ENCODE measurements around the gene PPP1R1A.

The PPP1R1A gene

DNA sequence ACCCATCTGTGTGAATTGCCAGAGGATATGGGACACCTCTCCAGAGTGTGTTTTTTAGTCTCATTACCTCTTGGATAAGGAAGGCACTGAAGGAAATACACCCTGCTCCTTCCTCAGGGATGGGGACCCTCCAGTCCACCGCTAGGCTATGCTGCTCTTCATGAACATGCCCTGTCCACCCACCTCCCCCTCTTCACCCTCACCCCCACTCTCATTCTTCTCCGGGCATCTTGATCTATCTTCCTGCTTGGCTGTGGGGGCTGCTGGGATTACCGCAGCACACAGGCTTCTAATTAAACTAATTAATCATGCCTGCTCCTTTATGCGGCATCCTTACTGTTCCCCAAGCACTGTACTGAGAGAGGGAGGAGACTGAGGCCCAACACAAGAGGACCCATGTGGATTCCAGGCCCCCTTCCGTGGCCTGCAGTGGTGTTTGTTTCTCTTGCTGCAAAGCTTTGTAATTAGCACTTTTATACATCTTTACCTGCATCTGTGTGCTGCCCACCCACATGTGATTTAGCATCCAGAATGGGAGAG lies 46.6 kb downstream of the PPP1R1A start:
- H3K9me3 ChIP-seq (replicated peaks in 1 of 2; ENCODE audit: control insufficient read depth in 2 of 2, insufficient read depth in 1 of 2, low read depth in 1 of 2, low read length in 2 of 2): no peaks in the 10 kb centered on the region

DNA sequence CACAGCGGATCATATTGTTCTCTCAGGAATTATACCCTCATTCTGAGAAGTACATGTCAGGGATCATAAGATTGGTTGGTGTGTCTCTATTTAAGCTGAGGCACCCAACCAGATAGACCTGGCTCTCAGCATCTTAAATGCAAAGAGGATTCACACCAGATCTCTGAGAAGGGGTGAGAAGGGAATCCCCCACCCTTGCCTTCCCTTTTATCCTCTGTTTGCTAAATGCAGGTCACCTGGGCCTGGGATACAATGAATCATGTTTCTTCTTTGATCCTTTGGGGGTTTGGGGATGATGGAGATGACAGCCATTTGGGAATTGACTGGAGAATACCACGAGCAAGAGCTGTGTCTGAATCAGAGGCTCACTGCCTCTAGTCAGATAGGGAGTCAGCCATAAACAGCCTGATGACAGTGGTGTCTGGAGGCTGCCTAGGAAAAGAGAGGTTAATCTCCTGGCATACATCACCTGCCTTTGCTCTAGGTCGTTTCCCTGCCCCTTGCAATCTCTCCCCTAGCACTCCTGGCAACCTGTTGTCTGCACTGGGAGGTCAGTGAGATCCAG lies 50.2 kb downstream of the PPP1R1A start:
- Histone ChIP-seq H3K27me3 (ENCODE audit: control insufficient read depth in 3 of 3, insufficient read depth in 3 of 3, low read depth in 1 of 3, low read length in 3 of 3) (peaks cover 0 to 21% (median 3%) of the 10 kb centered on the region in 3 experiments), H3K4ac (ENCODE audit: low read length) (no peak overlapping the region), H2BK5ac (ENCODE audit: low read length) (no peak overlapping the region), H2BK12ac (ENCODE audit: low read length) (no peak overlapping the region), H3K14ac (ENCODE audit: low read length) (no peak overlapping the region), H3K18ac (ENCODE audit: low read length) (no peak overlapping the region), H3K36me3 (replicated peaks in 1 of 2; ENCODE audit: control insufficient read depth in 2 of 2, insufficient read depth in 2 of 2, low read length in 2 of 2) (no peaks in the 10 kb centered on the region), H2BK15ac (ENCODE audit: low read length) (no peak overlapping the region), H2AK5ac (ENCODE audit: low read depth, low read length) (no peak overlapping the region), H2AFZ (ENCODE audit: low read length) (no peak overlapping the region), H2BK120ac (ENCODE audit: low read depth, low read length) (no peak overlapping the region), H3K79me1 (ENCODE audit: low read depth, low read length) (no peaks in the 10 kb centered on the region), H3K23ac (ENCODE audit: low read depth, low read length, poor library complexity) (no peak overlapping the region), H4K8ac (ENCODE audit: low read depth, low read length) (no peak overlapping the region), H3K9me3 (replicated peaks in 1 of 2; ENCODE audit: control insufficient read depth in 2 of 2, insufficient read depth in 1 of 2, low read depth in 1 of 2, low read length in 2 of 2) (no peaks in the 10 kb centered on the region), H4K91ac (ENCODE audit: low read depth, low read length, poor library complexity) (no peak overlapping the region), H3K9ac (ENCODE audit: low read depth, low read length, poor library complexity) (no peak overlapping the region), H3K4me3 (ENCODE audit: low read length in 2 of 2) (no peak overlapping the region), H3K4me2 (ENCODE audit: insufficient read depth, low read length, poor library complexity, severe bottlenecking) (no peak overlapping the region), H3K27ac (replicated peaks; ENCODE audit: low read length) (no peak overlapping the region), H3K4me1 (ENCODE audit: control insufficient read depth in 2 of 2, insufficient read depth in 1 of 2, low read depth in 1 of 2, low read length in 2 of 2) (peaks cover 0 to 2% of the 10 kb centered on the region in 2 donors)
- no CpG with 5 or more reads among the region's 3 CpGs for WGBS, 2 donors (ENCODE audit: extremely low coverage in 2 of 2, insufficient read length in 2 of 2, insufficient replicate concordance in 1 of 2)
- no peak for DNase-seq (ENCODE audit: low spot score)

More for the DNA sequence above, 46.6 kb downstream of the PPP1R1A start:
- H3K79me1 ChIP-seq (ENCODE audit: low read depth, low read length): no peaks in the 10 kb centered on the region
- WGBS, 2 donors (ENCODE audit: extremely low coverage in 2 of 2, insufficient read length in 2 of 2, insufficient replicate concordance in 1 of 2): no CpG with 5 or more reads among the region's 5 CpGs
- H3K9ac ChIP-seq (ENCODE audit: low read depth, low read length, poor library complexity): no peak overlapping the region
- no peak overlapping the region for H2AFZ ChIP-seq (ENCODE audit: low read length)
- H3K27ac ChIP-seq (replicated peaks; ENCODE audit: low read length): no peak overlapping the region
- peaks cover 0 to 36% (median 3%) of the 10 kb centered on the region in 3 experiments for H3K27me3 ChIP-seq (ENCODE audit: control insufficient read depth in 3 of 3, insufficient read depth in 3 of 3, low read depth in 1 of 3, low read length in 3 of 3)
- no peak for DNase-seq (ENCODE audit: low spot score)
- H2BK5ac ChIP-seq (ENCODE audit: low read length): no peak overlapping the region
- H3K18ac ChIP-seq (ENCODE audit: low read length): no peak overlapping the region
- no peak overlapping the region for H3K23ac ChIP-seq (ENCODE audit: low read depth, low read length, poor library complexity)
- H2BK12ac ChIP-seq (ENCODE audit: low read length): no peak overlapping the region
- H2BK120ac ChIP-seq (ENCODE audit: low read depth, low read length): no peak overlapping the region
- H3K4ac ChIP-seq (ENCODE audit: low read length): no peak overlapping the region
- H2BK15ac ChIP-seq (ENCODE audit: low read length): no peak overlapping the region
- no peak overlapping the region for H2AK5ac ChIP-seq (ENCODE audit: low read depth, low read length)
- H3K36me3 ChIP-seq (replicated peaks in 1 of 2; ENCODE audit: control insufficient read depth in 2 of 2, insufficient read depth in 2 of 2, low read length in 2 of 2): no peaks in the 10 kb centered on the region
- H3K4me2 ChIP-seq (ENCODE audit: insufficient read depth, low read length, poor library complexity, severe bottlenecking): no peak overlapping the region
- no peak overlapping the region for H3K4me3 ChIP-seq (ENCODE audit: low read length in 2 of 2)
- H4K8ac ChIP-seq (ENCODE audit: low read depth, low read length): no peak overlapping the region
- H4K91ac ChIP-seq (ENCODE audit: low read depth, low read length, poor library complexity): no peak overlapping the region
- peaks cover 0 to 2% of the 10 kb centered on the region in 2 donors for H3K4me1 ChIP-seq (ENCODE audit: control insufficient read depth in 2 of 2, insufficient read depth in 1 of 2, low read depth in 1 of 2, low read length in 2 of 2)
- H3K14ac ChIP-seq (ENCODE audit: low read length): no peak overlapping the region

DNA sequence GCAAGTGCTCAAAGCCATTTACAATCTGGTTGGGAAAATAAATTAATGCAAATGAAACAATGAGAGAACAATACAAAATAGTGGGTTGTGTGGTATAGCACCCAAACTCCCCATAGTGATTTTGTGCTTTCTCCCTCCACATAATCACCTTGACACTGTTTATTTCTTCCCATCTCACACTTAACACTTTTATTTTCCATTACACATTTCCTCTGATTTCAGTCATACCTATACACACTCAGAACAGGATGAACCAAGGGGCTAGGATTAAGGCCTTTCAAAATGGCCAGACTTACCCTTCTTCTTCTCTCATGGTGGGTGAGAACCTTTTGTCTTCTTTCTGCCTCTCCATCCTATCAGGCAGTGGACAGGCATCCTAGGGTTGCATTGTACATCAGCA lies 53.0 kb downstream of the PPP1R1A start:
- no peak overlapping the region for H3K4me2 ChIP-seq (ENCODE audit: insufficient read depth, low read length, poor library complexity, severe bottlenecking)
- no peak overlapping the region for H3K23ac ChIP-seq (ENCODE audit: low read depth, low read length, poor library complexity)
- no peak overlapping the region for H3K4me3 ChIP-seq (ENCODE audit: low read length in 2 of 2)
- H4K91ac ChIP-seq (ENCODE audit: low read depth, low read length, poor library complexity): no peak overlapping the region
- H2BK120ac ChIP-seq (ENCODE audit: low read depth, low read length): no peak overlapping the region
- no peaks in the 10 kb centered on the region for H3K4me1 ChIP-seq (ENCODE audit: control insufficient read depth in 2 of 2, insufficient read depth in 1 of 2, low read depth in 1 of 2, low read length in 2 of 2)
- no peaks in the 10 kb centered on the region for H3K79me1 ChIP-seq (ENCODE audit: low read depth, low read length)
- H3K27ac ChIP-seq (replicated peaks; ENCODE audit: low read length): no peak overlapping the region
- H3K9ac ChIP-seq (ENCODE audit: low read depth, low read length, poor library complexity): no peak overlapping the region
- no peak overlapping the region for H2AK5ac ChIP-seq (ENCODE audit: low read depth, low read length)
- H3K9me3 ChIP-seq (replicated peaks in 1 of 2; ENCODE audit: control insufficient read depth in 2 of 2, insufficient read depth in 1 of 2, low read depth in 1 of 2, low read length in 2 of 2): no peaks in the 10 kb centered on the region
- no peak overlapping the region for H3K4ac ChIP-seq (ENCODE audit: low read length)
- H2BK5ac ChIP-seq (ENCODE audit: low read length): no peak overlapping the region
- no peak overlapping the region for H3K14ac ChIP-seq (ENCODE audit: low read length)
- no peaks in the 10 kb centered on the region for H3K36me3 ChIP-seq (replicated peaks in 1 of 2; ENCODE audit: control insufficient read depth in 2 of 2, insufficient read depth in 2 of 2, low read length in 2 of 2)
- H4K8ac ChIP-seq (ENCODE audit: low read depth, low read length): no peak overlapping the region
- H2AFZ ChIP-seq (ENCODE audit: low read length): no peak overlapping the region
- H2BK15ac ChIP-seq (ENCODE audit: low read length): no peak overlapping the region
- no peak for DNase-seq (ENCODE audit: low spot score)
- no peak overlapping the region for H2BK12ac ChIP-seq (ENCODE audit: low read length)
- peaks cover 0 to 14% (median 0%) of the 10 kb centered on the region in 3 experiments for H3K27me3 ChIP-seq (ENCODE audit: control insufficient read depth in 3 of 3, insufficient read depth in 3 of 3, low read depth in 1 of 3, low read length in 3 of 3)
- no peak overlapping the region for H3K18ac ChIP-seq (ENCODE audit: low read length)

DNA sequence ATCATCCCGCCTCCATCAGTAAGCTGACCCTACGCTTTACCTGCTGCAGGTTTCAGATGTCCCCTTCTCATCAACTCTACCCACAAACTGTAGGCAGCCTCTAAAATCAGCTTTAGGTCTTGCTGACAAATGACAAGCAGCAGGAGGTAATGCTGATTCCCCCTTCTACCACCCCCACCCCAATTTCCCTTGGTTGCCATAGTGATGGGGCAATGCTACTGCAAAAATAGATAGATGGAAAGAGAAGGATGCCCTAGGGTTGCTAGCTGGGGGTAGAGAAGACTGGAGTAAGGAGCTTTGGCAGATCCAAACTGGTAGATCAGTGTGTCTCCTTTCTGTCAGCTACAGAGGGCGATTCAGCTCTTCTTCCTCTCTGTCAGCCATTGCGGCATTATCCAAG lies 58.9 kb downstream of the PPP1R1A start:
- H2AFZ ChIP-seq (ENCODE audit: low read length): no peak overlapping the region
- H2BK15ac ChIP-seq (ENCODE audit: low read length): no peak overlapping the region
- H2BK120ac ChIP-seq (ENCODE audit: low read depth, low read length): no peak overlapping the region
- H4K8ac ChIP-seq (ENCODE audit: low read depth, low read length): no peak overlapping the region
- DNase-seq (ENCODE audit: low spot score): no peak
- no peak overlapping the region for H2BK5ac ChIP-seq (ENCODE audit: low read length)
- peaks cover 0 to 21% (median 0%) of the 10 kb centered on the region in 3 experiments for H3K27me3 ChIP-seq (ENCODE audit: control insufficient read depth in 3 of 3, insufficient read depth in 3 of 3, low read depth in 1 of 3, low read length in 3 of 3)
- no peak overlapping the region for H3K18ac ChIP-seq (ENCODE audit: low read length)
- no peak overlapping the region for H3K4ac ChIP-seq (ENCODE audit: low read length)
- H3K4me1 ChIP-seq (ENCODE audit: control insufficient read depth in 2 of 2, insufficient read depth in 1 of 2, low read depth in 1 of 2, low read length in 2 of 2): peaks cover 0 to 7% of the 10 kb centered on the region in 2 donors
- no peaks in the 10 kb centered on the region for H3K36me3 ChIP-seq (replicated peaks in 1 of 2; ENCODE audit: control insufficient read depth in 2 of 2, insufficient read depth in 2 of 2, low read length in 2 of 2)
- H3K4me3 ChIP-seq (ENCODE audit: low read length in 2 of 2): no peak overlapping the region
- H3K9me3 ChIP-seq (replicated peaks in 1 of 2; ENCODE audit: control insufficient read depth in 2 of 2, insufficient read depth in 1 of 2, low read depth in 1 of 2, low read length in 2 of 2): no peaks in the 10 kb centered on the region
- H3K23ac ChIP-seq (ENCODE audit: low read depth, low read length, poor library complexity): no peak overlapping the region
- H2AK5ac ChIP-seq (ENCODE audit: low read depth, low read length): no peak overlapping the region
- H3K27ac ChIP-seq (replicated peaks; ENCODE audit: low read length): no peak overlapping the region
- no peaks in the 10 kb centered on the region for H3K79me1 ChIP-seq (ENCODE audit: low read depth, low read length)
- no CpG with 5 or more reads among the region's 4 CpGs for WGBS, 2 donors (ENCODE audit: extremely low coverage in 2 of 2, insufficient read length in 2 of 2, insufficient replicate concordance in 1 of 2)
- no peak overlapping the region for H3K14ac ChIP-seq (ENCODE audit: low read length)
- H3K9ac ChIP-seq (ENCODE audit: low read depth, low read length, poor library complexity): no peak overlapping the region
- no peak overlapping the region for H3K4me2 ChIP-seq (ENCODE audit: insufficient read depth, low read length, poor library complexity, severe bottlenecking)
- no peak overlapping the region for H2BK12ac ChIP-seq (ENCODE audit: low read length)
- H4K91ac ChIP-seq (ENCODE audit: low read depth, low read length, poor library complexity): no peak overlapping the region
